ENCODE measurements around the gene NAGS.
"Not testable (repeated sequence)": the region's sequence is repeated elsewhere in the genome, so short reads cannot be mapped to it uniquely, and the experiment has no call there.

NAGS gene

GRCh38 chr17:43983515-43984411, 20.7 kb upstream of the NAGS start:
- DNase-seq (ENCODE audit: low spot score) = no peak

- DNase-seq (ENCODE audit: low spot score) = no peak
Observed at GRCh38 chr17:43984521-43984920, 19.9 kb upstream of the NAGS start.

GRCh38 chr17:43986225-43986981, 18.0 kb upstream of the NAGS start:
- DNase-seq (ENCODE audit: low spot score) = no peak

- no peak for DNase-seq (ENCODE audit: low spot score)
Observed at GRCh38 chr17:43987131-43988021, 17.0 kb upstream of the NAGS start.

GRCh38 chr17:43988301-43988700, 16.1 kb upstream of the NAGS start:
- no peak for DNase-seq (ENCODE audit: low spot score)

GRCh38 chr17:43992641-43993040, 11.8 kb upstream of the NAGS start:
- no peak for DNase-seq (ENCODE audit: low spot score)

GRCh38 chr17:43994272-43995149, 9.9 kb upstream of the NAGS start:
- DNase-seq (ENCODE audit: low spot score) = peak; percentile 34

- DNase-seq (ENCODE audit: low spot score) = no peak
Observed at GRCh38 chr17:43995150-43995471, 9.3 kb upstream of the NAGS start.

- not testable (repeated sequence) for DNase-seq (ENCODE audit: low spot score)
Observed at GRCh38 chr17:43997180-43997579, 7.2 kb upstream of the NAGS start.

- DNase-seq (ENCODE audit: low spot score) = no peak
Observed at GRCh38 chr17:43998552-43998951, 5.9 kb upstream of the NAGS start.

- no peak for DNase-seq (ENCODE audit: low spot score)
Observed at GRCh38 chr17:43999024-43999423, 5.4 kb upstream of the NAGS start.

- no peak for DNase-seq (ENCODE audit: low spot score)
Observed at GRCh38 chr17:44000141-44000860, 4.1 kb upstream of the NAGS start.

GRCh38 chr17:44000871-44001460, 3.5 kb upstream of the NAGS start:
- DNase-seq (ENCODE audit: low spot score) = no peak

- no peak for DNase-seq (ENCODE audit: low spot score)
Observed at GRCh38 chr17:44001461-44001920, 2.9 kb upstream of the NAGS start.

GRCh38 chr17:44002141-44002848, 2.1 kb upstream of the NAGS start:
- DNase-seq (ENCODE audit: low spot score) = no peak

- no peak for DNase-seq (ENCODE audit: low spot score)
Observed at GRCh38 chr17:44004761-44005526, 522 bp downstream of the NAGS start.

- DNase-seq (ENCODE audit: low spot score) = no peak
Observed at GRCh38 chr17:44005527-44006271, 1.3 kb downstream of the NAGS start.

GRCh38 chr17:44006272-44006597, 1.8 kb downstream of the NAGS start:
- no peak for DNase-seq (ENCODE audit: low spot score)
